Measurements from ENCODE around the gene MAP1A. TPM values are rescaled to one million over a fixed set of nuclear protein-coding genes. Genes with fewer than 3 reads are reported as not detected.

The MAP1A gene
- total RNA-seq, 1 experiment from 2014 or later = 2.5 TPM

- H3K4me3 Mint-ChIP-seq = no peak overlapping the region
- Histone ChIP-seq H3K79me1 (ENCODE audit: insufficient read depth, low read depth, low read length, poor library complexity, severe bottlenecking) (no peaks in the 10 kb centered on the region), H2AK5ac (ENCODE audit: insufficient read length, low read length) (no peak overlapping the region), H3K23me2 (ENCODE audit: insufficient read length, low read depth, low read length, poor library complexity, severe bottlenecking) (no peaks in the 10 kb centered on the region), H3K18ac (ENCODE audit: insufficient read length, low read depth, low read length) (no peak overlapping the region), H3K4ac (ENCODE audit: low read depth, low read length) (no peak overlapping the region), H2BK15ac (ENCODE audit: low read depth, low read length) (no peak overlapping the region), H4K8ac (replicated peaks; ENCODE audit: insufficient read length, low read depth, low read length) (no peak overlapping the region), H3T11ph (ENCODE audit: low read length) (no peak overlapping the region), H3K27ac (ENCODE audit: insufficient read length, low read depth, low read length) (no peak overlapping the region), H3K9me3 (ENCODE audit: control insufficient read depth, low read depth, low read length) (no peaks in the 10 kb centered on the region), H2BK120ac (ENCODE audit: low read depth, low read length, poor library complexity, severe bottlenecking) (no peak overlapping the region), H2BK20ac (ENCODE audit: low read depth, low read length, poor library complexity, severe bottlenecking) (no peak overlapping the region), H3K79me2 (ENCODE audit: insufficient read depth, low read length) (no peaks in the 10 kb centered on the region), H2BK5ac (ENCODE audit: insufficient read length, low read length) (no peak overlapping the region), H3K9ac (ENCODE audit: extremely low read depth, insufficient read length, low read length) (no peak overlapping the region), H4K91ac (ENCODE audit: insufficient read length, low read depth, low read length) (no peak overlapping the region), H3K4me2 (ENCODE audit: insufficient read depth, insufficient read length, low read length) (no peak overlapping the region), H4K20me1 (ENCODE audit: control insufficient read depth, insufficient read depth, insufficient read length) (no peaks in the 10 kb centered on the region), H2BK12ac (ENCODE audit: insufficient read length, low read depth, low read length) (no peak overlapping the region), H3K23ac (ENCODE audit: insufficient read length, low read depth, low read length) (no peak overlapping the region), H3K4me1 (ENCODE audit: insufficient read depth, low read length) (peaks cover 3% of the 10 kb centered on the region; the same call in 1 of the 2 replicates), H3K27me3 (ENCODE audit: insufficient read depth, low read length) (no peaks in the 10 kb centered on the region), H3K56ac (ENCODE audit: insufficient read length, low read depth, low read length) (no peak overlapping the region), H3K14ac (ENCODE audit: insufficient read depth, low read length) (no peak overlapping the region), H2AFZ (ENCODE audit: low read length) (no peak overlapping the region), H4K5ac (ENCODE audit: insufficient read length, low read depth, low read length) (no peak overlapping the region)
- no peak for DNase-seq
- H3K9me3 Mint-ChIP-seq = no peaks in the 10 kb centered on the region
- no CpG with 5 or more reads among the region's 3 CpGs for whole genome bisulfite sequencing (ENCODE audit: extremely low coverage, insufficient read length, low lambda C conversion rate)
- H3K27ac Mint-ChIP-seq = no peak overlapping the region
- peaks cover under 1 to 3% of the 10 kb centered on the region in 2 experiments; a peak in 3 of 4 replicates for H3K4me1 Mint-ChIP-seq
- no peak for TF ChIP-seq CTCF (conservative IDR thresholded peaks at IDR 0.05)
- no peaks in the 10 kb centered on the region for H3K27me3 Mint-ChIP-seq (ENCODE audit: low read depth)
- H3K36me3 Mint-ChIP-seq (ENCODE audit: insufficient read depth in 1 of 3, low read depth in 3 of 3) = no peaks in the 10 kb centered on the region
Observed at GRCh38 chr15:43498990-43499389, 18.4 kb upstream of the MAP1A start.
